Loucy (cell line): ENCODE measurements around the gene KMT2E.

Experiments
- H2AFZ ChIP-seq: fragments of 200-600 bp; sonication (generic); 2 replicates; pipeline ENCODE4 v1.6.0; 2016; ENCODE audit warnings: antibody characterized with exemption, mild to moderate bottlenecking, low read length, moderate library complexity
- H3F3A ChIP-seq: fragments of 200-600 bp; 2 replicates; pipeline ENCODE4 v1.6.0; 2016; ENCODE audit warnings: antibody characterized with exemption, low read depth, mild to moderate bottlenecking
- H3K27me3 ChIP-seq: fragments of 200-600 bp; sonication (generic); 2 replicates; pipeline ENCODE4 v1.6.1; 2014; ENCODE audit warnings: low read length, mild to moderate bottlenecking; ENCODE audit not compliant: insufficient read depth, poor library complexity, severe bottlenecking
- H3K36me3 ChIP-seq: fragments of 200-600 bp; sonication (generic); 2 replicates; pipeline ENCODE4 v1.6.1; 2016; ENCODE audit warnings: low read length; ENCODE audit not compliant: insufficient read depth
- H3K4me1 ChIP-seq: fragments of 200-600 bp; sonication (generic); 2 replicates; pipeline ENCODE4 v1.5.1; 2014; ENCODE audit warnings: low read length, mild to moderate bottlenecking; ENCODE audit not compliant: insufficient read depth, poor library complexity, severe bottlenecking
- H3K4me2 ChIP-seq: fragments of 200-600 bp; sonication (generic); 2 replicates; pipeline ENCODE4 v1.6.0; 2014; ENCODE audit warnings: antibody characterized with exemption, low read length, low read depth, mild to moderate bottlenecking; ENCODE audit not compliant: poor library complexity, severe bottlenecking
- H3K4me3 ChIP-seq: fragments of 200-600 bp; sonication (generic); 2 replicates; pipeline ENCODE4 v1.5.1; 2014; ENCODE audit warnings: low read length, mild to moderate bottlenecking, mixed read lengths; ENCODE audit not compliant: poor library complexity, severe bottlenecking
- H3K79me2 ChIP-seq: fragments of 200-600 bp; sonication (generic); 2 replicates; pipeline ENCODE4 v1.6.1; 2014; ENCODE audit warnings: low read length; ENCODE audit not compliant: insufficient read depth
- H3K9ac ChIP-seq: fragments of 200-600 bp; sonication (generic); 2 replicates; pipeline ENCODE4 v1.6.0; 2014; ENCODE audit warnings: mild to moderate bottlenecking, low read depth, low read length, moderate library complexity; ENCODE audit not compliant: poor library complexity, severe bottlenecking
- H3K9me2 ChIP-seq: fragments of 200-600 bp; sonication (generic); replicated peaks from 2 replicates; pipeline ENCODE4 v1.6.1; 2016; ENCODE audit warnings: low read depth, low read length, mixed read lengths
- H3K9me3 ChIP-seq: fragments of 200-600 bp; sonication (generic); 2 replicates; pipeline ENCODE4 v1.6.1; 2014; ENCODE audit warnings: mild to moderate bottlenecking, antibody characterized with exemption, low read length, low read depth; ENCODE audit not compliant: insufficient read depth
- H4K20me1 ChIP-seq: fragments of 200-600 bp; sonication (generic); 2 replicates; pipeline ENCODE4 v1.6.0; 2014; ENCODE audit warnings: antibody characterized with exemption, low read length, mild to moderate bottlenecking; ENCODE audit not compliant: insufficient read depth, poor library complexity, severe bottlenecking
- CTCF ChIP-seq: fragments of 200-600 bp; sonication (generic); conservative IDR thresholded peaks from 2 replicates; pipeline ENCODE4 v1.5.1; 2014; ENCODE audit warnings: mild to moderate bottlenecking, antibody characterized with exemption, low read length
- EZH2phosphoT487 ChIP-seq: fragments of 200-600 bp; IDR thresholded peaks from 2 replicates; pipeline ENCODE4 v1.6.1; 2018; ENCODE audit warnings: antibody characterized with exemption, mild to moderate bottlenecking, moderate library complexity, borderline replicate concordance

KMT2E gene

GRCh38 chr7:105021352-105021751 lies 7.3 kb downstream of the KMT2E start:
- H3K9me3 ChIP-seq = no peaks in the 10 kb centered on the region
- no peak overlapping the region for H2AFZ ChIP-seq
- no peak overlapping the region for H3K9ac ChIP-seq
- peaks cover 65% of the 10 kb centered on the region for H3K4me1 ChIP-seq
- no peak for TF ChIP-seq EZH2phosphoT487
- H4K20me1 ChIP-seq = peaks cover 99% of the 10 kb centered on the region
- no peaks in the 10 kb centered on the region for H3F3A ChIP-seq
- no peaks in the 10 kb centered on the region for H3K27me3 ChIP-seq
- H3K79me2 ChIP-seq = peaks cover 100% of the 10 kb centered on the region
- no peaks in the 10 kb centered on the region for H3K9me2 ChIP-seq
- peak overlapping the region; percentile 88 for H3K4me2 ChIP-seq
- H3K36me3 ChIP-seq = no peaks in the 10 kb centered on the region
- H3K4me3 ChIP-seq = peak overlapping the region; percentile 81

GRCh38 chr7:105021967-105022366 lies 8.0 kb downstream of the KMT2E start:
- H3K9ac ChIP-seq = no peak overlapping the region
- no peaks in the 10 kb centered on the region for H3K27me3 ChIP-seq
- H3K9me3 ChIP-seq = no peaks in the 10 kb centered on the region
- H3K36me3 ChIP-seq = no peaks in the 10 kb centered on the region
- H4K20me1 ChIP-seq = peaks cover 99% of the 10 kb centered on the region
- H3K4me3 ChIP-seq = peak overlapping the region; percentile 81
- TF ChIP-seq CTCF (no peak), EZH2phosphoT487 (no peak)
- peak overlapping the region; percentile 88 for H3K4me2 ChIP-seq
- H3K79me2 ChIP-seq = peaks cover 100% of the 10 kb centered on the region
- H2AFZ ChIP-seq = no peak overlapping the region
- H3F3A ChIP-seq = no peaks in the 10 kb centered on the region
- peaks cover 65% of the 10 kb centered on the region for H3K4me1 ChIP-seq
- no peaks in the 10 kb centered on the region for H3K9me2 ChIP-seq

DNA sequence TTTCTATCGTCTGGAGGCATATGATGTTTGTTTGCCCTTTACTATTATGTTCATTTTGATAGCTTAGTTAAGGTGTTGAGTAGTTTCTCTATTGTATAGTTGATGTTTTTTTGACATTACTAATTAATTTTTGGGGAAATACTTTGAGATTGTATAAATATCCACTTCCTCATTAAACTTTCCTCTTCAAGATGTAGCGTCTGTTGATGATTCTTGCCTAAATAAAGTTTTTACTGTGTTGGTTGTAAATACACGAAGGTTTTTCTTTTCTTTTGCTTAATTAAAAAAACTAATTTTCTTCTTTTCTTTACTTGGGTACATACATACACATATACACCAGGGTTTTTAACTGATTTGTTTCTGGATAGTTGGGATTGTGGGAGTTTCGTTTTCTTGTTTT lies 8.5 kb downstream of the KMT2E start:
- no peaks in the 10 kb centered on the region for H3F3A ChIP-seq
- H3K4me3 ChIP-seq = peak overlapping the region; percentile 81
- H3K27me3 ChIP-seq = no peaks in the 10 kb centered on the region
- no peak overlapping the region for H2AFZ ChIP-seq
- no peak for TF ChIP-seq CTCF
- no peak for TF ChIP-seq EZH2phosphoT487
- H3K36me3 ChIP-seq = no peaks in the 10 kb centered on the region
- peaks cover 99% of the 10 kb centered on the region for H4K20me1 ChIP-seq
- H3K9me3 ChIP-seq = no peaks in the 10 kb centered on the region
- peaks cover 100% of the 10 kb centered on the region for H3K79me2 ChIP-seq
- H3K4me1 ChIP-seq = peaks cover 65% of the 10 kb centered on the region
- no peaks in the 10 kb centered on the region for H3K9me2 ChIP-seq
- H3K9ac ChIP-seq = no peak overlapping the region
- H3K4me2 ChIP-seq = peak overlapping the region; percentile 88

DNA sequence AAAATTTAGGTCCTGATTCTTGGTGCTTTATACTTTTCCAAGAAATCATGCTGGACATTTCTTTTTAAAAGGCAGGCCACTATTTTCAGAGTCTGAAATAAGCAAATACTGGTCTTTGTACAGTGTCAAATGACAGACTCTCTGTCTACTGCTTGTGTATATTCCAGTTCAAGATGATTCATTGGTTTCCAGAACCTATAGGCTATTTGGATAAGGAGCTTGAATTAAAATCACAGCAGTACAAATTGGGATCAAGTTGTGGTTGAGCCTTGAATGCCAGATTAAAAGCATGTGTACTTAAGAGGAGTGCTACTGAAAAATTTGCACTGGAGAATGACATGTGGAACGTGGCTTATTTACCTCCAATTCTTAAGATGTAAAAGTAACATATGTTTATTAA lies 10.7 kb downstream of the KMT2E start:
- Histone ChIP-seq H3K4me3 (peak overlapping the region; percentile 43), H2AFZ (no peak overlapping the region), H3F3A (no peaks in the 10 kb centered on the region), H3K4me2 (peak overlapping the region; percentile 61), H4K20me1 (peaks cover 99% of the 10 kb centered on the region), H3K9me2 (no peaks in the 10 kb centered on the region), H3K27me3 (no peaks in the 10 kb centered on the region), H3K9ac (no peak overlapping the region), H3K79me2 (peaks cover 100% of the 10 kb centered on the region), H3K9me3 (no peaks in the 10 kb centered on the region), H3K4me1 (peaks cover 56% of the 10 kb centered on the region), H3K36me3 (no peaks in the 10 kb centered on the region)
- TF ChIP-seq EZH2phosphoT487 (no peak), CTCF (no peak)
